Subcutaneous abdominal adipose tissue (tissue), 5 donors: ENCODE measurements around the gene NPPB.
"Not testable (repeated sequence)": the region's sequence is repeated elsewhere in the genome, so short reads cannot be mapped to it uniquely, and the experiment has no call there.

Experiments
- H3K27ac ChIP-seq: one replicate; pipeline ENCODE4 v1.7.0; 2013; ENCODE audit warnings: low read depth, mild to moderate bottlenecking, inconsistent platforms, low read length, moderate library complexity
- H3K27me3 ChIP-seq, 5 donors: one replicate each; pipeline ENCODE4 v1.7.0; 2013; ENCODE audit warnings: low read length in 5 of 5, inconsistent platforms in 1 of 5; ENCODE audit not compliant: control insufficient read depth in 5 of 5, insufficient read depth in 4 of 5
- H3K36me3 ChIP-seq, 5 donors: one replicate each; pipeline ENCODE4 v1.7.0; 2013; ENCODE audit warnings: low read length in 5 of 5; ENCODE audit not compliant: control insufficient read depth in 5 of 5, insufficient read depth in 5 of 5
- H3K4me1 ChIP-seq, 5 donors: one replicate each; pipeline ENCODE4 v1.7.0; 2013; ENCODE audit warnings: low read length in 5 of 5, mild to moderate bottlenecking in 3 of 5, moderate library complexity in 1 of 5; ENCODE audit not compliant: control insufficient read depth in 5 of 5, insufficient read depth in 5 of 5
- H3K4me3 ChIP-seq, 5 donors: one replicate each; pipeline ENCODE4 v1.7.0; 2013; ENCODE audit warnings: low read length in 5 of 5, low read depth in 1 of 5
- H3K9ac ChIP-seq, 5 donors: one replicate each; pipeline ENCODE4 v1.7.0; 2013; ENCODE audit warnings: low read length in 5 of 5, mild to moderate bottlenecking in 4 of 5, moderate library complexity in 3 of 5
- H3K9me3 ChIP-seq, 5 donors: one replicate each; pipeline ENCODE4 v1.7.0; 2013; ENCODE audit warnings: low read length in 5 of 5; ENCODE audit not compliant: control insufficient read depth in 5 of 5
- donor health status: healthy.
- donor health status: healthy.
- donor health status: healthy.
- donor health status: healthy.
- donor health status: healthy.

Gene NPPB

GRCh38 chr1:11858613-11858967 lies at the start of gene NPPB:
Gene NPPB, minus strand, starts transcription at chr1:11858945. Its CDS starts 112 bp downstream, at chr1:11858833.
- Histone ChIP-seq H3K4me3 (no peak within 1 kb of the TSS), H3K9me3 (peaks cover 0 to 2% (median 0%) of the 10 kb centered on the region in 5 donors), H3K4me1 (peaks cover 0 to 3% (median 0%) of the 10 kb centered on the region in 5 donors), H3K27me3 (peaks cover 32 to 45% (median 38%) of the 10 kb centered on the region in 5 donors), H3K36me3 (no peaks in the 10 kb centered on the region), H3K9ac (no peak within 1 kb of the TSS), H3K27ac (no peak within 1 kb of the TSS)

- Histone ChIP-seq H3K4me3 (peak overlapping the region; percentile 69 to 78 (median 76)), H3K9me3 (no peaks in the 10 kb centered on the region), H3K9ac (peak overlapping the region; percentile 66 to 92 (median 90)), H3K36me3 (no peaks in the 10 kb centered on the region), H3K4me1 (peaks cover 2 to 20% (median 11%) of the 10 kb centered on the region in 5 donors), H3K27ac (peak overlapping the region; percentile 98), H3K27me3 (no peaks in the 10 kb centered on the region)
Observed at GRCh38 chr1:11908095-11908675, 49.4 kb upstream of the NPPB start.

- H3K36me3 ChIP-seq: no peaks in the 10 kb centered on the region
Observed at GRCh38 chr1:11907275-11908094, 48.7 kb upstream of the NPPB start.

GRCh38 chr1:11906870-11907269 lies 48.1 kb upstream of the NPPB start:
- Histone ChIP-seq H3K36me3 (no peaks in the 10 kb centered on the region), H3K4me1 (peaks cover 2 to 20% (median 11%) of the 10 kb centered on the region in 5 donors), H3K27me3 (no peaks in the 10 kb centered on the region), H3K4me3 (no peak overlapping the region), H3K9ac (no peak overlapping the region), H3K27ac (no peak overlapping the region), H3K9me3 (no peaks in the 10 kb centered on the region)

More at GRCh38 chr1:11907275-11908094, 48.7 kb upstream of the NPPB start:
- Histone ChIP-seq H3K4me3 (peak overlapping the region in 3 of 5 donors; percentile 18 to 78 (median 69)), H3K9me3 (no peaks in the 10 kb centered on the region), H3K27ac (peak overlapping the region; percentile 98), H3K9ac (peak overlapping the region; percentile 66 to 92 (median 90)), H3K4me1 (peaks cover 2 to 20% (median 11%) of the 10 kb centered on the region in 5 donors), H3K27me3 (no peaks in the 10 kb centered on the region)

- H3K9me3 ChIP-seq: no peaks in the 10 kb centered on the region
- peaks cover 0 to 3% (median 0%) of the 10 kb centered on the region in 5 donors for H3K27me3 ChIP-seq
- no peak overlapping the region for H3K27ac ChIP-seq
- peaks cover 2 to 19% (median 11%) of the 10 kb centered on the region in 5 donors for H3K4me1 ChIP-seq
- H3K36me3 ChIP-seq: no peaks in the 10 kb centered on the region
- no peak overlapping the region for H3K9ac ChIP-seq
- H3K4me3 ChIP-seq: no peak overlapping the region
Observed at GRCh38 chr1:11904978-11905377, 46.2 kb upstream of the NPPB start.

- H3K27me3 ChIP-seq, H3K36me3 ChIP-seq, H3K27ac ChIP-seq, H3K9me3 ChIP-seq, H3K9ac ChIP-seq, H3K4me3 ChIP-seq: not testable (repeated sequence)
- peaks cover 0 to 13% (median 10%) of the 10 kb centered on the region in 5 donors for H3K4me1 ChIP-seq
Observed at GRCh38 chr1:11904156-11904555, 45.4 kb upstream of the NPPB start.

- H3K27ac ChIP-seq: no peak overlapping the region
- H3K9ac ChIP-seq: no peak overlapping the region
- H3K27me3 ChIP-seq: peaks cover 11 to 15% (median 14%) of the 10 kb centered on the region in 5 donors
- no peaks in the 10 kb centered on the region for H3K9me3 ChIP-seq
- peaks cover 0 to 5% (median 2%) of the 10 kb centered on the region in 5 donors for H3K4me1 ChIP-seq
- no peak overlapping the region for H3K4me3 ChIP-seq
- no peaks in the 10 kb centered on the region for H3K36me3 ChIP-seq
Observed at GRCh38 chr1:11903210-11903609, 44.5 kb upstream of the NPPB start.

- H3K27ac ChIP-seq, H3K4me1 ChIP-seq, H3K36me3 ChIP-seq, H3K9ac ChIP-seq, H3K4me3 ChIP-seq, H3K9me3 ChIP-seq: not testable (repeated sequence)
- peaks cover 12 to 25% (median 16%) of the 10 kb centered on the region in 5 donors for H3K27me3 ChIP-seq
Observed at GRCh38 chr1:11901446-11901845, 42.7 kb upstream of the NPPB start.

GRCh38 chr1:11898831-11899467 lies 40.2 kb upstream of the NPPB start:
- Histone ChIP-seq H3K36me3 (no peaks in the 10 kb centered on the region), H3K9me3 (no peaks in the 10 kb centered on the region), H3K9ac (no peak overlapping the region), H3K27ac (no peak overlapping the region), H3K4me3 (no peak overlapping the region), H3K4me1 (no peaks in the 10 kb centered on the region), H3K27me3 (peaks cover 13 to 34% (median 17%) of the 10 kb centered on the region in 5 donors)
